HK-2 (cell line): Measurements from ENCODE around the gene USP5.
A peak's percentile ranks its signal among the peaks of the same experiment; 100 is the strongest.
"Not testable (repeated sequence)": the region's sequence is repeated elsewhere in the genome, so short reads cannot be mapped to it uniquely, and the experiment has no call there.

Experiments used
- DNase-seq: peaks from one replicate; pipeline ENCODE4 v3.0.0-alpha.2; 2018; ENCODE audit not compliant: unreplicated experiment

USP5 gene

DNA sequence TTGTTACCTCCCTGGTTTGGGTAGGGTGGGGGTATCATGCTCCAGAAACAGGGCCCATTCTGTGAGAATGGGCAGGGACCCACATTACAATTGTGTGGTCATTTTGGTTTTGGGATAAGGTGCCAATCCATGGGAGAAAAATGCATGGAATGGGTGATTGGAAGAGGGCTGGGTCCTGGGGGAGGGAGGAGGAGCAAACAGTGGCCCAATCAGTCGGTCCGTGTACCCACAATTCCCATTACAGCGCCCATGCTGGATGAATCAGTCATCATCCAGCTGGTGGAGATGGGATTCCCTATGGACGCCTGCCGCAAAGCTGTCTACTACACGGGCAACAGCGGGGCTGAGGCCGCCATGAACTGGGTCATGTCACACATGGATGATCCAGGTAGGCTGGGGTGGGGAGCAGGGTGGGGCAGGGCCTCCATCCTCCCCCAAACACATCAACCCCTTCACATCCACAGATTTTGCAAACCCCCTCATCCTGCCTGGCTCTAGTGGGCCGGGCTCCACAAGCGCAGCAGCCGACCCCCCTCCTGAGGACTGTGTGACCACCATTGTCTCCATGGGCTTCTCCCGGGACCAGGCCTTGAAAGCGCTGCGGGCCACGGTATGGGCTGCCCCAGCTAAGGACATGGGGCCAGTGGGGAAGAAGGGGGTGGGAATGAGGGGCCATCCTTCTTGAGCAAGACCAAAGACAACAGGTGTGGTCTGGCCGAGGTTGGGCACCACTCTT lies 11.8 kb downstream of the USP5 start:
- DNase-seq: no peak

DNA sequence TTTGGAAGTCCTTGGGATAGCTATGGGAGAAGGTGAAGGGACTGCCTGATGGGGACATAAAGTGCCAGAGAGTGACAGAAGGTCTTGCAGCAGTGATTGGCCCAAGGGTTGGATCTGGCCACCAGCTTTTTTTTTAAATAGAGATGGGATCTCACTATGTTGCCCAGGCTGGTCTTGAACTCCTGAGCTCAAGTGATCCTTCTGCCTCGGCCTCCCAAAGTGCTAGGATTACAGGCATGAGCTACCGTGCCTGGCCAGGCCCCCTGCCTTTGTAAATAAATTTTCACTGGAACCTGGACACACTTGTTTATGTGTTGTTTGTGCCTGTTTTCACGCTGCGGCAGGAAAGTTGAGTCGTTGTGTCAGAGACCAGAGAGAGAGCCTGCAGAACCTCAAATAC lies 13.4 kb downstream of the USP5 start:
- not testable (repeated sequence) for DNase-seq

DNA sequence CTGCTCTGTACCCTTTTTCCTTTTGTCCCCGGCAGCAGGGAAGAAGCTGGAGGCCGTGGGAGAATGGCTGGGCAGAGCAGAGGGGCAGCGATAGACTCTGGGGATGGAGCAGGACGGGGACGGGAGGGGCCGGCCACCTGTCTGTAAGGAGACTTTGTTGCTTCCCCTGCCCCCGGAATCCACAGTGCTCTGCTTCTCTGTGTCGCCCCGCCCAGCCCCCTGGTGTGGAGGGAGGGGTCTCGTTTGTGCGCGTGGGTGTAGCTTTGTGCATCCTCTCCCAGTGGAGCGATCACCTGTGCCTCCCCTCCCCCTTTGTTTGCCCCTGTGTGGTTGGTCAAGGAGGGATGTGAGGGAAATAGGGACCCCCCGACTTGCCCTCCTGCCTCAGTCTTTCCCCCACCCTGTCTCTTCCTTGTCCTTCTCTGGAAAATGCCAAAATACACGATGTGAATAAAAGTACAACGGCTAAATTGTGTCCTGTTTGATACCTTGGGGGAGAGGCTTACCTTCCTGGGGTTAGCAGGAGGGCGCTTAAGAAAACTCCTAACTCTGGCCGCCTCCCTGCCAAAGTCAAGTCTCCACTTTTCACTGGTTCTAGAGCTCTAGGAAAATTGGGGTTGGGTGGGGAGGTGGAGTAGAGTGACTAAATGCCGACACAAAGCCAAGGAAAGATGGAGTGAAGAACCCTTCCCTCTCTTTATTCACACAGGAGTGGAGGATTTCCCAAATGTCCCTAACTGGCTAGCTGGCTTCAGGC lies 14.4 kb downstream of the USP5 start:
- DNase-seq: no peak

GRCh38 chr12:6866920-6867412 lies 15.0 kb downstream of the USP5 start:
- DNase-seq: no peak

- DNase-seq: peak; percentile 91
These were observed 15.7 kb downstream of the USP5 start, which contains the start of gene TPI1 for GRCh38 chr12:6867413-6868210. TPI1 (plus strand) TSS chr12:6867531; CDS start chr12:6867567, 36 bp downstream.

DNA sequence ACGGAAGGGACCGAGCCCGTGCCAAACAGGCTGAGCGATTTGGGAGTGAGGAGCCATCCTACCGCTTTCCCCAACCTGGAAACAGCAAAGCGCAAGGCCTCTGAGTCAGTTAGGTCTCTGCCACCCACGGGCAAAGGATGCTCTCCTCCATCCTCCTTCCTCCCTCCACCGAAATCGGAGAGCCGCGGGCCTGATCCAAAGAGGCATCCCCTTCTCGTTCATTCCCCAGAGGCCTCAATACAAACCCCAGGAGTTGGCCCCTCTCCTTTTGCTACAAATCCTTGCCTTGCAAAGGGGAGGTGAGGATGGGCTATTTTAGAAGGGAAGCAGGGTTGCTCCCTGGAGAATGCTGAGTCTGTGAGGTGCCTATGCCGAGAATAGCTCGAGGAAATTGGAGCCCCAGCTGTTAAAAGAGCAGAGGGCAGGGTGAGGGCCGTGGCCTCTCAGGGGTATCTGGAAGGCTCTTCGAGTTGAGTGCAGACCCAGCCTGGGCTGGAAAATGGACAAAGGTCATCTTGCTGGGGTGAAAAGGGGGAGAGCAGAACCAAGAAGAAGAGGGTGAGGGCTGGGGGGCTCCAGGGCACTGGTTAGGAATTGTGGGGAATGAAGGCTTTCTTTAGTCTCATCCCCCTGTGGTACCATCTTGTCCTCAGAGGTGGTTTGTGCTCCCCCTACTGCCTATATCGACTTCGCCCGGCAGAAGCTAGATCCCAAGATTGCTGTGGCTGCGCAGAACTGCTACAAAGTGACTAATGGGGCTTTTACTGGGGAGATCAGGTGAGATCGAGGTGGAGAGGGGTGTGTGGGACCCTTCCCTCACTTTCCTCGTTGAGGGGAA lies 16.5 kb downstream of the USP5 start:
- peak; percentile 20 for DNase-seq

DNA sequence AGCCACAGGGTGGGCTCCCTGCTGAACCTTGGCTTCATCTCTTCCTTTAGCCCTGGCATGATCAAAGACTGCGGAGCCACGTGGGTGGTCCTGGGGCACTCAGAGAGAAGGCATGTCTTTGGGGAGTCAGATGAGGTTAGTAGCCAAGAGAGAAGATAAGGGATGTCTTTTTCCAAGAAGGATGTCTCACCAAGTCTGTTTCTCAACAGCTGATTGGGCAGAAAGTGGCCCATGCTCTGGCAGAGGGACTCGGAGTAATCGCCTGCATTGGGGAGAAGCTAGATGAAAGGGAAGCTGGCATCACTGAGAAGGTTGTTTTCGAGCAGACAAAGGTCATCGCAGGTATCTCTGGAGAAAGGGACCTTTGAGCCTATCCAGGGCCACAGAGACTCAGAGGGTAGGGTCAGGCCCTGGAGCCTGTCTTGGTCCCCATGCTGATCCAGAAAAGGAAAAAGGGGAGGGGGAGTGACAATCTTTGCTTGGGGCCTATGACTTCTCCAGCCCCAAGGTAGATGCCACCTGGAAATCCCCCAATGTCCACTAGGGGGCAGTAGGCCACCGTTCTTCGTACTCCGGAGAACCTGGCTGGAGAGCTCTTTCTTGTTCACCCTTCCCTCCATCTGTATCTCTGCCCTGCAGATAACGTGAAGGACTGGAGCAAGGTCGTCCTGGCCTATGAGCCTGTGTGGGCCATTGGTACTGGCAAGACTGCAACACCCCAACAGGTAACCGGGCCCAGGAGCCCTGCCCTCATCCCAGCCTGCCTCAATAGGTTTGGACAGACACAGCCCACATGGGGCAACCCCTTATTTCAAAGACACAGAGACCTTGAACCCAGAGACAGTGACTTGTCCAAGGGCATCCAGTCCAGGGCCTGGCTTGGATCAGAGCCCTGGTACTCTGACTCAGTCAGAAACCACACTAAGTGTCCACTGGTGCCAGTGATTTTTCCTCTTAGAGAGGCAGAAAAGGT lies 17.4 kb downstream of the USP5 start:
- peak; percentile 84 for DNase-seq

DNA sequence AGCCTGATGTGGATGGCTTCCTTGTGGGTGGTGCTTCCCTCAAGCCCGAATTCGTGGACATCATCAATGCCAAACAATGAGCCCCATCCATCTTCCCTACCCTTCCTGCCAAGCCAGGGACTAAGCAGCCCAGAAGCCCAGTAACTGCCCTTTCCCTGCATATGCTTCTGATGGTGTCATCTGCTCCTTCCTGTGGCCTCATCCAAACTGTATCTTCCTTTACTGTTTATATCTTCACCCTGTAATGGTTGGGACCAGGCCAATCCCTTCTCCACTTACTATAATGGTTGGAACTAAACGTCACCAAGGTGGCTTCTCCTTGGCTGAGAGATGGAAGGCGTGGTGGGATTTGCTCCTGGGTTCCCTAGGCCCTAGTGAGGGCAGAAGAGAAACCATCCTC lies 18.4 kb downstream of the USP5 start:
- DNase-seq: not testable (repeated sequence)

DNA sequence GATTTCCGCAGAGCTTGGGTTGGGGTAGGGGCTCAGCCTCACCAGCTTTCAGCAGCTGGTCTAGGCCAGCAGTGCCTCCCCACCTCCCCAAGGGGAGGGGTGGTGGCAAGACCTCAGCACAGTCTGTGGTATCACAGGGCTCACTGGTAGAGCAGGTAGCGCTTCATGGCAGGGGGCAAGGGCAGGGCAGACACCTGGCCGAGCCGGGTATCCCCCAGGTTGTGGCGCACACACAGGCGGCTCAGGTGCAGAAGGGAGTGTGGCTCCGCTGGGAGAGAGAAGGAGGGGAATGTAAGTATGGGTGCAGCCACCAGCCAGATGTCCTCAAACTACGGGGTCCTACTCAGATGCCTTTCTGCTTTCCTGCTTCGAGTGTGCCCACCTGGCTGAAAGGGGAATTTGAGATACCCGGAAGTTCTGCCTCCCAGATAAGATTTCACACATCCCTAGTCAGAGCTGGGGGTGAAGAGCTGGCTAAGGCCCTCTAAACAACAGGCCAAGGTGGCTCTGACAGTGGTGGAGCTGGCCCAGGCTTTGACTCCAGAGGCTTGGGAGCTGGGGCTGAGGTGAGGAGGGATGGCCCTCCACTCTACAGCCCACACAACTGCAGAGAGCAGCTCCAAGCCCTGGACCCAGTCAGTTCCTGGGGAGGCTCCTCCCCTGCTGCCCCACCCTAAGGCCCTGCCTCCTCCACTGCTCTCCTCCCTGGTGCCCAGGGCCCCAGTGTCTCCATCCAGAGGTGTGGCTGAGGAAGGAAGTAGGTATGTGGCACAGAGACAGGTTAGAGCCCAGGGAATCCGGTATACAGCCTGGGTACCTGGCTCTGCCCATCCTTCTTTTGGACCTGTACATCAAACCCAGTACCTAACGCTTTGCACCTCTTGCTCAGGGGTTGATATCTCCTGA lies 19.4 kb downstream of the USP5 start:
- peak; percentile 79 for DNase-seq

- peak; percentile 89 for DNase-seq
These were observed 20.4 kb downstream of the USP5 start for GRCh38 chr12:6872073-6873048.

DNA sequence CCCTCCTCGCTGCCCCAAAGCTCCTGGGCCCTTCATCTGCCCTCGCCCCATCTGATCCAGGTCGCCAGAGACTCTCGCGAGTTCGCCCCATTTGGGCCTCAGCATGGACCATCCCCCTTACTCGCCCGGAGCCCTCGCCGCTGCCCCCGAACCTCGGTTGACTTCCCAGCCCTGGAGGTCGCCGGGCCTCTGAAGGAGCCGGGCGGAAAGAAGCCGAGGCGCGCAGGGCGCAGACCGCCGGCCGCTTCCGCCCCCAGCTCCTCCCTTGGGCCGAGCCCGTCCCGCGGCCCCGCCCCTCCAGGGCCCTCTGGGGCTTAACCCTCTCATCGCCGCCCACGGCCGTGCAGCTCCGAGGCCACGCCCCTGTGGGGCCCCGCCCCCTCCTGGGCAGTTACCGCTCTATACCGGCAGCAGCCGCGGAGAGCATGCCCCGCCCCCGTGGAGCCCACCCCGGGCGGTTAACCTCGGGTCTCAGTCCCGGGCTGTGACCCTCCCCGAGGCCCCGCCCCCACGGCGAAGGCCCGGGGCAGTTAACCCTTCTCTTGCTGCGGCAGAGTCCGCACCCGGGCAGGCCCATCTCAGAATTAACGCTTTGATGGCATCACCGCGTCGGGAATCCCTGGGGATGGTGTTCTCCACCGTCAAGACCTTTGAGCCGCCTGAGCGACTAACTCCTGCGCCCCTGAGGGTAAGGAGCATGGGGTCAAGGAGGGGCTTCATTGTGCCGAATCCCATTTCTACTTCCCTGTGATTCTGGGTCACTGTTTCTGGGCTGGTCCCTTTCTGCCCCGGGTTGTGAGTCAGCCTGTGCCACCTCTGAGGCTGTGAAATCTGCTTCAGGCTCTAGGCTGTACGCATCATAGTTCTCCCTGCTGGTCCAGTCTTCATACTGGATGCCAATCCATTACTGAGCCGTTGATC lies 21.4 kb downstream of the USP5 start, which contains the start of gene SPSB2:
Gene SPSB2, minus strand, starts transcription at position 210 of the 921 bp plus-strand sequence. CDS start 402 bp downstream, outside the sequence.
- peak; percentile 99 for DNase-seq

- DNase-seq: not testable (repeated sequence)
These were observed 22.0 kb downstream of the USP5 start for GRCh38 chr12:6874015-6874368.

- DNase-seq: not testable (repeated sequence)
These were observed 27.9 kb downstream of the USP5 start for GRCh38 chr12:6879824-6880223.

DNA sequence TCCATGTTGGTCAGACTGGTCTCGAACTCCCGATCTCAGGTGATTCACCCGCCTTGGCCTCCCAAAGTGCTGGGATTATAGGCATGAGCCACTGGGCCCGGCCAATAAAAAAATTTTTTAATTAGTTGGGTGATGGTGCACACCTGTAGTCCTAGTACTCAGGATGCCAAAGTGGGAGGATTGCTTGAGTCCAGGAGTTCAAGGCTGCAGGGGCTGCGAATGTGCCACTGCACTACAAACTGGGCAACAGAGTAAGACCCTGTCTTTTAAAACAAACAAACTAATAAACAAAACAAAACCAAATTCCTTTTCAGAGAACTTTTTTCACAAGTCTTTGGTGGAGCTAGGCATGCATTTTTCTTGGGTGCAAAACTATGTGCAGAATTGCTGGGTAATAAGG lies 31.3 kb downstream of the USP5 start:
- no peak for DNase-seq

DNA sequence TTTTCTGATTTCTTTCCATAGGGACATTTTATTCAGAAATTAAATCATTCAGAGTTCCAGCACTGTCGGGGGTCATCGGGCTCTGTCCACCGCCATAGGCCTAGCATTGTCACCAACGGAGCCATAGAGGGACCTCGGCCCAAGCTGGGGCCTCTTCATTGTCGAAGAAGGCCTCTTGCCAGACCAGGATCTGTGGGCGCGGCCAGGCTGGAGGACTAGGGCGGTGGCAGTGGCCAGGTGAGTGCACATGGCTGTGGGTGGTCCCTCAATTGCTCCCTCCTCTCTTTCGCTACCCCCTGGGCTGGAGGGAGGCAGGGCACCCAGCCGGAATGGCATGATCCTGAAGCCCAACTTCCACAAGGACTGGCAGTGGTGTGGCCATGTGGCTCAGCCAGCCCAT lies 31.7 kb downstream of the USP5 start:
- no peak for DNase-seq

- no peak for DNase-seq
These were observed 32.6 kb downstream of the USP5 start for GRCh38 chr12:6884539-6884938.
